Kidney epithelial cell (primary cell): ENCODE data around the gene NHERF2. TPM values are rescaled to one million over a fixed set of nuclear protein-coding genes. Genes with fewer than 3 reads are reported as not detected.

Experiments
- DNase-seq: peaks from one replicate; pipeline ENCODE4 v3.0.0-alpha.2; 2010; ENCODE audit warnings: low read depth
- H3K27me3 ChIP-seq: 2 replicates; pipeline ENCODE4 v1.6.0; 2011; ENCODE audit warnings: low read length; ENCODE audit not compliant: control insufficient read depth, insufficient read depth
- H3K36me3 ChIP-seq: 2 replicates; pipeline ENCODE4 v1.5.1; 2011; ENCODE audit warnings: low read length; ENCODE audit not compliant: control insufficient read depth, insufficient read depth
- H3K4me3 ChIP-seq: 2 replicates; pipeline ENCODE4 v1.5.1; 2011; ENCODE audit warnings: low read depth, mild to moderate bottlenecking, control low read depth, low read length
- CTCF ChIP-seq: IDR thresholded peaks from 2 replicates; pipeline ENCODE4 v1.5.1; 2011; ENCODE audit warnings: mild to moderate bottlenecking, moderate library complexity, low read length, control low read depth, inconsistent platforms; ENCODE audit not compliant: insufficient read depth, poor library complexity, severe bottlenecking
- total RNA-seq: library from RNA; depleted of rRNA; stranded (reverse); fragments of >200 nt; gene quantifications from 2 replicates; pipeline ENCODE4 v1.2.3, GENCODE V29; 2015

Gene NHERF2
- total RNA-seq, 1 donor from 2014 or later = 27.5 TPM

GRCh38 chr16:1983544-1984346, 43.0 kb upstream of the NHERF2 start, which contains the start of gene GFER:
GFER (plus strand) TSS chr16:1984193; CDS start chr16:1984219, 26 bp downstream.
- TF ChIP-seq CTCF = peak; percentile 14
- peaks cover 54% of the 10 kb centered on the region for H3K27me3 ChIP-seq
- H3K4me3 ChIP-seq = peak within 1 kb of the TSS; percentile 79
- DNase-seq = no peak
- H3K36me3 ChIP-seq = peaks cover 6% of the 10 kb centered on the region

GRCh38 chr16:1984347-1985225, 42.1 kb upstream of the NHERF2 start:
- Histone ChIP-seq H3K27me3 (peaks cover 54% of the 10 kb centered on the region), H3K36me3 (peaks cover 5% of the 10 kb centered on the region), H3K4me3 (peak overlapping the region; percentile 79)
- no peak for DNase-seq
- TF ChIP-seq CTCF = no peak

GRCh38 chr16:1985466-1986150, 41.1 kb upstream of the NHERF2 start:
- Histone ChIP-seq H3K4me3 (no peak overlapping the region), H3K36me3 (peaks cover 5% of the 10 kb centered on the region), H3K27me3 (peaks cover 50% of the 10 kb centered on the region)
- no peak for DNase-seq
- no peak for TF ChIP-seq CTCF

DNA sequence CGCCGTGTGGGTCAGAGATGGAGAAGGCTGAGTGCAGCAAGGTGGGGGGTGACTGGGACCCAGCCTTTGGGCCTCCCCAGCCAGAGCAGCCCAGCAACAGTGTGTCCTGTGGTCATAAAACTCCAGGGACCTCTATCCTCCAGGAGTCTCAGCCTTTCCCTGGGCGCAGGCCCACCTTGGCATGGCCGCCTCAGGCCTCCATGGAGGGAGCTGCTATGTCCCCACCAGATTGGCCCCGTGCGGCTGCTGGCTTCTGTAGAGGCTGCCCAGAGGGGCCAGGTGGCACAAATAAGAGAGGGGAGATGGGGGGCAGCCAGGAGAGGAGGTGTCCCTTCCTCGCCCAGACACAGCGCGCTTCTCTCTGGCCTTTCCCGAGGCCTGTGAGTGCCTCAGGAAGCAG, 39.5 kb upstream of the NHERF2 start:
- peaks cover 5% of the 10 kb centered on the region for H3K36me3 ChIP-seq
- no peak overlapping the region for H3K4me3 ChIP-seq
- no peak for DNase-seq
- TF ChIP-seq CTCF = no peak
- H3K27me3 ChIP-seq = peaks cover 44% of the 10 kb centered on the region

- no peak for DNase-seq
- TF ChIP-seq CTCF = no peak
- Histone ChIP-seq H3K27me3 (peaks cover 29% of the 10 kb centered on the region), H3K4me3 (peak within 1 kb of the TSS; percentile 31), H3K36me3 (peaks cover 5% of the 10 kb centered on the region)
Measured at GRCh38 chr16:1989209-1990100, 37.2 kb upstream of the NHERF2 start, which contains the start of gene SYNGR3. SYNGR3 (plus strand) TSS chr16:1989970; CDS start chr16:1990103, 133 bp downstream.
